ENCODE data around the gene MS4A13.

The MS4A13 gene

DNA sequence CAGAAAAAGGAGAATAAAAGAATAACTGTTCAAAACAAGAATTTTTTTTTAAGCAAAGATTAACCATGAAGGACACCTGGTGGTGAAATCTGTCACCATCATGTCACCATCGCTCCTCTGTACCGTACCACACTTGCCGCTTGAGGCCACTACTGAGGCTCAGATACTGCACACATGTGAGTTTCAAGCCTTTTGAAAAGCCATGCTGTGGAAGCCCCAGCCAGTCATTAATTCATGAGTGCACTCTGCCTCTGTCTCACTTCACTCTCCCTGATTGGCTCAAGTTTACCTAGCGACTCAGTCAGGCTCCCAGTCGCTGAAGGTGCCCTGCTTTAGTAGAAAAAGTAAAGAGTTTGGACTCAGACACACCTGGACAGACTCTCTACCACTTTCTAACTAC, 29.2 kb upstream of the MS4A13 start:
- Histone ChIP-seq H3K27ac (no peak overlapping the region), H3K9me3 (no peaks in the 10 kb centered on the region), H3K4me1 (ENCODE audit: control insufficient read depth in 1 of 2, insufficient read depth in 1 of 2, low read depth in 1 of 2, low read length in 1 of 2) (peaks cover 9 to 21% of the 10 kb centered on the region in 2 experiments), H3K36me3 (no peaks in the 10 kb centered on the region), H3K4me3 (ENCODE audit: low read depth in 1 of 2, low read length in 1 of 2) (no peak overlapping the region), H3K27me3 (no peaks in the 10 kb centered on the region)
- TF ChIP-seq CTCF (IDR thresholded peaks at IDR 0.05): no peak

GRCh38 chr11:60492488-60493009, 22.6 kb upstream of the MS4A13 start, which contains the start of gene MS4A12:
Gene MS4A12, plus strand, starts transcription at chr11:60492778. Its CDS starts 4,541 bp downstream, at chr11:60497319.
- H3K9me3 ChIP-seq: no peaks in the 10 kb centered on the region
- H3K27me3 ChIP-seq: no peaks in the 10 kb centered on the region
- H3K36me3 ChIP-seq: no peaks in the 10 kb centered on the region
- no peak for TF ChIP-seq CTCF (IDR thresholded peaks at IDR 0.05)
- H3K4me1 ChIP-seq (ENCODE audit: control insufficient read depth in 1 of 2, insufficient read depth in 1 of 2, low read depth in 1 of 2, low read length in 1 of 2): no peaks in the 10 kb centered on the region
- H3K4me3 ChIP-seq (ENCODE audit: low read depth in 1 of 2, low read length in 1 of 2): no peak within 1 kb of the TSS
- no peak within 1 kb of the TSS for H3K27ac ChIP-seq

DNA sequence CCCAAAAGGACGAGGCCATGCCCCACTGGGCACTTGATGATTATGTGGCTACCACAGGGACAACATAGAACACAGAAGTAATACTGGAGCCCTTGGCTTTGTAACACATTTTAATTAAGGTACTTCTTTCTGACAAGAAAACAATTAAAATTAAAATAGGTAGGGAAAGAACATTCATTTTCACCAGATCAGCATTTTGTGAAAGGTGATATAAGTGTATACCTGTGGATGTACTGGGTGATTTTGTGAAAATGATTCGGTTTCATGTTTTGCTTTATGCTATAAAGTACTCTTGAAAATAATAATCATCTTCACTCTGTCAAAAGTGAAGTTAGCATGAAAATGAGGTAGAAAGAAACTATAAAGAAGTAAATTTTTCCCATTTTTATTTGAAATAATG, 21.7 kb upstream of the MS4A13 start:
- Histone ChIP-seq H3K4me1 (ENCODE audit: control insufficient read depth in 1 of 2, insufficient read depth in 1 of 2, low read depth in 1 of 2, low read length in 1 of 2) (no peaks in the 10 kb centered on the region), H3K27ac (no peak overlapping the region), H3K36me3 (no peaks in the 10 kb centered on the region), H3K9me3 (no peaks in the 10 kb centered on the region), H3K27me3 (no peaks in the 10 kb centered on the region), H3K4me3 (ENCODE audit: low read depth in 1 of 2, low read length in 1 of 2) (no peak overlapping the region)
- TF ChIP-seq CTCF (IDR thresholded peaks at IDR 0.05): no peak

- Histone ChIP-seq H3K36me3 (no peaks in the 10 kb centered on the region), H3K9me3 (no peaks in the 10 kb centered on the region), H3K27ac (no peak overlapping the region), H3K4me1 (ENCODE audit: control insufficient read depth in 1 of 2, insufficient read depth in 1 of 2, low read depth in 1 of 2, low read length in 1 of 2) (no peaks in the 10 kb centered on the region), H3K4me3 (ENCODE audit: low read depth in 1 of 2, low read length in 1 of 2) (no peak overlapping the region), H3K27me3 (no peaks in the 10 kb centered on the region)
- TF ChIP-seq CTCF (IDR thresholded peaks at IDR 0.05): no peak
These were observed 16.8 kb upstream of the MS4A13 start for GRCh38 chr11:60498399-60498798.

DNA sequence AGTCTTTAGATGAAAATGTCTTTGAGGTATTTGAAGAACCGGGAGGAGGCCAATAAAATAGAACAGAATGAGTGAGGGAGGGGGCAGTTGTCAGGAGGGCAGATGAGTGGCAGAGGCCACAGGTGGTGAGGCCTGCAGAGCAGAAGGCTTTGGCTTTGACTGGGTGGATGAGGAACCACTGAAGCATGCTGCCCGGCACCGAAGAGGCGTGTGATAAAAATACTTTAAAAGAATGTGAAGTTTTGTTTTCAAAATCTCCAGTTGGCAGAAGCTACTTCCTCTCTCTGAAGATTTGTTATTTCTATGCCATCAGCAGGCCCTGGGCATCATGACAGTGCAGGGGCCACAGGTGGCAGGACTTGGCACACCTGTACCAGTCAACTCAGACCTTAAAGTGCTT, 16.3 kb upstream of the MS4A13 start:
- no peak for TF ChIP-seq CTCF (IDR thresholded peaks at IDR 0.05)
- H3K27ac ChIP-seq: no peak overlapping the region
- H3K36me3 ChIP-seq: no peaks in the 10 kb centered on the region
- H3K27me3 ChIP-seq: no peaks in the 10 kb centered on the region
- no peaks in the 10 kb centered on the region for H3K4me1 ChIP-seq (ENCODE audit: control insufficient read depth in 1 of 2, insufficient read depth in 1 of 2, low read depth in 1 of 2, low read length in 1 of 2)
- H3K4me3 ChIP-seq (ENCODE audit: low read depth in 1 of 2, low read length in 1 of 2): no peak overlapping the region
- H3K9me3 ChIP-seq: no peaks in the 10 kb centered on the region

All from neutrophil (primary cell).